GM13976 (cell line): ENCODE data around the gene COX10.
"Not testable (repeated sequence)": the region's sequence is repeated elsewhere in the genome, so short reads cannot be mapped to it uniquely, and the experiment has no call there.

Experiments used
- DNase-seq: peaks from one replicate; pipeline ENCODE4 v3.0.0; 2012; ENCODE audit warnings: low spot score
- in situ Hi-C: fragments of 300-500 bp; cut with MboI; formaldehyde crosslinking; loops from one replicate; pipeline ENCODE4 v1.12.0; 2022; ENCODE audit warnings: low sequenced_read_pairs, mixed read lengths, inconsistent platforms; ENCODE audit not compliant: unreplicated experiment
- TF ChIP-seq, protein P1 (sequence below): IDR thresholded peaks from 2 replicates; pipeline ENCODE4 v1.5.1; 2012; ENCODE audit warnings: borderline replicate concordance, mild to moderate bottlenecking; ENCODE audit not compliant: insufficient read depth; ENCODE audit errors: extremely low read depth, missing control alignments, control extremely low read depth

The COX10 gene

GRCh38 chr17:14158707-14159106 is 89.4 kb downstream of the COX10 start:
- in situ Hi-C loops = no loop called here
- TF ChIP-seq, protein P1, sequence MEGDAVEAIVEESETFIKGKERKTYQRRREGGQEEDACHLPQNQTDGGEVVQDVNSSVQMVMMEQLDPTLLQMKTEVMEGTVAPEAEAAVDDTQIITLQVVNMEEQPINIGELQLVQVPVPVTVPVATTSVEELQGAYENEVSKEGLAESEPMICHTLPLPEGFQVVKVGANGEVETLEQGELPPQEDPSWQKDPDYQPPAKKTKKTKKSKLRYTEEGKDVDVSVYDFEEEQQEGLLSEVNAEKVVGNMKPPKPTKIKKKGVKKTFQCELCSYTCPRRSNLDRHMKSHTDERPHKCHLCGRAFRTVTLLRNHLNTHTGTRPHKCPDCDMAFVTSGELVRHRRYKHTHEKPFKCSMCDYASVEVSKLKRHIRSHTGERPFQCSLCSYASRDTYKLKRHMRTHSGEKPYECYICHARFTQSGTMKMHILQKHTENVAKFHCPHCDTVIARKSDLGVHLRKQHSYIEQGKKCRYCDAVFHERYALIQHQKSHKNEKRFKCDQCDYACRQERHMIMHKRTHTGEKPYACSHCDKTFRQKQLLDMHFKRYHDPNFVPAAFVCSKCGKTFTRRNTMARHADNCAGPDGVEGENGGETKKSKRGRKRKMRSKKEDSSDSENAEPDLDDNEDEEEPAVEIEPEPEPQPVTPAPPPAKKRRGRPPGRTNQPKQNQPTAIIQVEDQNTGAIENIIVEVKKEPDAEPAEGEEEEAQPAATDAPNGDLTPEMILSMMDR = no peak

GRCh38 chr17:14161419-14161818 is 92.1 kb downstream of the COX10 start:
- in situ Hi-C loops = no loop called here
- TF ChIP-seq, protein P1 = no peak
- DNase-seq = no peak

More at GRCh38 chr17:14158707-14159106, 89.4 kb downstream of the COX10 start:
- no peak for DNase-seq

GRCh38 chr17:14165616-14166015 is 96.3 kb downstream of the COX10 start:
- in situ Hi-C loops = no loop called here
- TF ChIP-seq, protein P1 = no peak
- DNase-seq = no peak

- DNase-seq, in situ Hi-C loops: not testable (repeated sequence)
Observed at GRCh38 chr17:14167831-14168230, 98.5 kb downstream of the COX10 start.

DNA sequence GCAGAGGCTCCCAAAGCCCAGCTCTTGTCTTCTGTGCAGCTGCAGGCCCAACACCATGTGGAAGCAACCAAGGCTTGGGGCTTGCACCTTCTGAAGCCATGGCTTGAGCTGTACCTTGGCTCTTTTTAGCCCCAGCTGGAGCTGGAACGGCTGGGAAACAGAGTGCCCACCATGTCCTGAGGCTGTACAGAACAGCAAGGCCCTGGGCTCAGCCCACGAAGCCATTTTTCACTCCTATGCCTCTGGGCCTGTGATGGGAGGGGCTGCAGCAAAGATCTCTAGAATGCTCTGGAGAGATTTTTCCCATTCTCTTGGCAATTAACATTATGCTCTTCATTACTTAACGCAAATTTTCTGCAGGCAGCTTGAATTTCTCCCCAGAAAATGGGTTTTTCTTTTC is 99.3 kb downstream of the COX10 start:
- no peak for DNase-seq
- TF ChIP-seq, protein P1 = no peak
- in situ Hi-C loops = no loop called here

GRCh38 chr17:14169287-14169686 is 100.0 kb downstream of the COX10 start:
- in situ Hi-C loops = no loop called here
- TF ChIP-seq, protein P1 = no peak
- no peak for DNase-seq

GRCh38 chr17:14169901-14170300 is 100.6 kb downstream of the COX10 start:
- TF ChIP-seq, protein P1 = no peak
- in situ Hi-C loops = no loop called here

DNA sequence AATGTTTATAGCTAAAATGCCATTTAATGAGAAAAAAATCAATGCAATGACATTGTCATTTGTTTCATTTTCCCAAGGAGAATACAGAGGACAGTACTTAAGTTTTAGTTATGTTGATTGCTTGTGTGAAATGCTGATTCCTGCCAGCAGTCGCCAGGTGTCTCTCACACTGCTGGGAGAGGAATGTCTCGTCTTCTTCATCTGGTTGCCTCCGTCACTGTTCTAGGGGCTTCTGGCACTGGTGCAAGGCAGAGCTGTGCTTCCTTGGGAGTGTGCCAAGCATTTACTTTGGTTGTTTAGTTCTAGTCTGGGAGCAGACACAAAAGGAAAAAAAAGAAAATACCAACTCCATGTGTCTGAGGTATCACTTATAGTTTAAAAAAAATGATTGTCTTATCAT is 107.7 kb downstream of the COX10 start:
- in situ Hi-C loops, DNase-seq: not testable (repeated sequence)

More at GRCh38 chr17:14169901-14170300, 100.6 kb downstream of the COX10 start:
- no peak for DNase-seq

DNA sequence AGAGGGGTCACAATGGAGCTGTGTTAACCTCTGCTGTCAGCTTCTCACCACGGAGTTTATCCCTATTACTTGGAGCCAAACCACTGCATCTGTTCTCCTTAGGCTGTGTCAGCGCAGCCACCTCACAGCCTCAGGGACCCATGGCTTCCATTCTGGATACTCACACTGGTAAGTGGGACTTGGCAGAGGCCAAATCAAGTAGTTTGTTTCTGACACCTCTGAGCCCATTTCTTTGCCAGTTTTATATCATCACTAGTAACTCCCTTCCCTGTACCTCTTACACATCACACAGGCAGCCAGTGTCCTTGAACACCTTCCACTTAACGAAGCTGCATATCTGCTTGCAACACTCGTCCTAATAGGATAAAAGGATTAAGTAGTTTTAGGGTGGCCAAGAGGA is 108.5 kb downstream of the COX10 start:
- in situ Hi-C loops, DNase-seq: not testable (repeated sequence)

- in situ Hi-C loops, DNase-seq: not testable (repeated sequence)
Observed at GRCh38 chr17:14179951-14180350, 110.6 kb downstream of the COX10 start.

DNA sequence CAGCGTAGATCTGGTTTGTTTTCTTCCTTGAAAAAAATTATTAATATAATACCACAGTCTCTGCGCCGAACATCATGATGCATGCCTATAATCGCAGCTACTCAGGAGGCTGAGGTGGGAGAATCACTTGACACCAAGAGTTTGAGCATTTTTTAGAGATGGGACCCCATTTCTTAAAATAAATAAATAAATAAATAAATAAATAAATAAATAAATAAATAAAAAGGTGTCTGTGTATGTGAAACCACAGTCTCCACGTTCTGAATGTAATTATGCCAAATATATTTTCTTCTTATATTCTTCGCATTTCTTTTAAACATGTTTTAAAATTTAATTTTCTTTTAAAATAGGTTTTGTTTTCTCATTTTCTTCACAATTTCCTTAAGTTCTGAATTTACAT is 112.8 kb downstream of the COX10 start:
- DNase-seq, in situ Hi-C loops: not testable (repeated sequence)
